Activated T-cell treated with anti-CD3 and anti-CD28 coated beads for 1 hour (primary cell): ENCODE measurements around the gene PPP2R2C.

Experiments used
- DNase-seq: peaks from one replicate; pipeline ENCODE4 v3.0.0-alpha.2; 2020; ENCODE audit warnings: low read depth

The PPP2R2C gene

DNA sequence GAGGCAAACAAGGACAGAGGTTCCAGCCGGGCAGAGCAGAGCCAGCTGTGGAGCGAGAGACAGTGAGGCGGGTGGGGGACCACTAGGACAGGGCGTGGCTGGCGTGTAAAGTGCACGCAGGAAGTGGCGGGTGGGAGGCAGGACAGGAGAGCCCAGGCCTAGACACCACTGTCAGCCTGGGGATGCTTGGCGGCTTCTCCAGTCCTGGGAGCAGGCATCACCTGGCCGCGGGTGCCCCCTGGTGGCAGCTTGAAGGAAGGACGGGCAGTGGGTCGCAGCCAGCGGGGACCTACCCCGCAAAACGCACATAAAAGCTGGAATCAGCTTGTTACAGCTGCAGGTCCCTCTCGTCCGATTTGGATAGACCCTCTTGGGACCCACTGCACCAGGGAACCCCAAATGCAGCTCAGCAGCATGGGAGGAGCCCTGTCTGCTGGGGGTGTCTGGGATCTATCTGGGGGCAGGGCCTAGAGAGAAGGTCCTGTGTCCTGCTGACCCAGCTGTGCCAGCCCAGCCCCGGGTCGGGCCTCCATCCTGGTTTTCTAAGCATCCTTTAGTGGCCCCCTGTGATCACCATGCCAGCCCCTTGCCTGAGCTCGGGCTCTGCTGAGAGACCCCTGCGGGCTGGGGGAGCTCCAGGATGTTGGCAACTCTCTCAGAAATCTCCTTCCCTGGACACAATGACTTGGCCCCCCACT is 145.0 kb downstream of the PPP2R2C start:
- peak; percentile 74 for DNase-seq

DNA sequence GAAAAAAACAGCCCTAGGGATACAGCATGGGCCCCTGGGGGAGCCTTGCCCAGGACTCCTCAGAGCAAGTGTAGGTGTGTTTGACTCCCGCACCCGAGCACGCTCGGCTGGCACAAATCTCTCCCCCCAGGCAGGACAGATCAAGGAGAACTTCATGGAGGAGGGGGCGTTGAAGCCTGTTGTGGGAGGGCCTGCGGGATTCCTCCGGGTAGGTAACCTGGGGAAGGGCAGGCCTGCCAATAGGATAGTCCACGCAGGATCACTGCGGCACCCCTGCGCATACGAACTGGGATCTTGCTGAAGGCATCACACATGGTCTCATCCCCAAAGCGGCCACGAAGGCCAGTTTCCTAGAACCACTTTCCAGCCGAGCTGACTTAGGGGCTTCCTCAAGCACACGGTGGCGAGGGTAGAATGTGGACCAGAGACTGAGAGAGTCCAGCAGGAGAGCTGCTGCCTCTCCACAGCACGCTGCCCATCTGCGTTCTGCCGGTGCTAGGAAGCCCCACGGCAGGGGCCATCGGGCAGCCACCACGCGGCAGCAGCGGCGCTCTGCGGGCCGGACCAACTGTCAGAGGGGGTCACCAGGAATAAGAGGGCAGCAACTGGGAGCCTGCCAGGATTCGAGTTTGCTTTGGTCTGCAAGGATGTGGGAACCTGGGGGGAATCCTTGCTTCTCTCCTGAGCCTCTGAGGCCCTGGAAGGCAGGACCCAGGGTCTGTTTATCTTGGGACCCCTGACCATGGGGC is 145.9 kb downstream of the PPP2R2C start:
- DNase-seq: no peak

DNA sequence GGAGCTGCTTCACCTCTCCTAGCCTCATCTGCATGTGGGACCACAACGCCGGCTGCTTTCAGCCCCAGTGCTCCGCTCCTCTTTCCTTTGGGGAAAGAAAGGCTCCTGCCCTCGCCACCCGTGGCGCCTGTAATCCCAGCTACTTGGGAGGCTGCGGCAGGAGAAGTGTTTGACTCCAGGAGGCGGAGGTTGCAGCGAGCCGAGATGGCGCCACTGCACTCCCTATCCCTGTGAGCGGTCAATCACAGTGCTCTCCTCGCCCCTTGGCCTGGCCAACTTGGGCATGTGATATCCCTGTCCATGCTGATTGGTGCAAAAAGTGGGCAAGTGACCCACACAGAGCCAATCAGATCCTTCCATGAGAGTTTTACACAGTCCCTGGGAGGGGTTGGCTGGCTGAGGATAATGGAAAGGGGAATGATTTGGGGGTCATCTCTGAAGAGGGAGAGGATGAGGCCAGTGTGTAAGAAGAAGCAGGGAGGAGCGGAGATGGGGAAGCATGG is 146.6 kb downstream of the PPP2R2C start:
- DNase-seq: no peak

DNA sequence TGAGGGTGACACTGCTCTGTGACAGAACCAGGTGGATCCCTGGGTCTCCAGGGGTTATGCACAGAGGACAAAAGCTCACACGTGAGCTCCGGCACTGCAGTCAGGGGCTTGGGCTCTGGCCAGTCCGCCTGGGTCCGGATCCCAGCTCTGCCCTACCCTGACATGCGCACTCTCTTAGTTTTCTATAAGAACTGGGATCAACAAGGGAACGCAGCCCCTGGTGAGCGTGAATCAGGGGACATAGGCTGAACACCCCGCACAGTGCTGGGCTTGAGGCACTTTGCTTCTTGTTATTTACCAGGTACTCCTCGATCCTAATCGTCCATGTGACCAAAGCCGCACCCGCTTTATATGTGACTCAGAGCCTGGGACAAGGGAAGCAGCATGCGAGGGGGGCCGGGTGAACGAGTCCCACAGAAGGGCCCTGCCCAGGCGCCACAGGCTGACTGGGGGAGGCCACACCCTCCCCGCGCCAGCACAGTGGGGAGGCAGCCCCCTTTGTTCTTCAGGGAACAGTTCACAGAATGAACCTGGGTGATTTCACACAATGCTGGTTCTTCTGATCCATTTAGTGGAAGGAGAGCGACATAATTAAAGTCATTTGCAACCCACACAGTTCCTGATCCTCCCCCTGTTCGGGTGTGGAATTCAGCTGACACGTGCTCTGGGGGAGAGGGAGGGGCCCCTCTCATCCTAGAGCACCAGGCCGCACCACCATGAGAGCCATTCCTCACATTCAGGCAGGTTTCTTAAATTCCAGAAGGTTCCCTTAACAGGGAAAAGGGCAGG is 147.2 kb downstream of the PPP2R2C start:
- DNase-seq: no peak

DNA sequence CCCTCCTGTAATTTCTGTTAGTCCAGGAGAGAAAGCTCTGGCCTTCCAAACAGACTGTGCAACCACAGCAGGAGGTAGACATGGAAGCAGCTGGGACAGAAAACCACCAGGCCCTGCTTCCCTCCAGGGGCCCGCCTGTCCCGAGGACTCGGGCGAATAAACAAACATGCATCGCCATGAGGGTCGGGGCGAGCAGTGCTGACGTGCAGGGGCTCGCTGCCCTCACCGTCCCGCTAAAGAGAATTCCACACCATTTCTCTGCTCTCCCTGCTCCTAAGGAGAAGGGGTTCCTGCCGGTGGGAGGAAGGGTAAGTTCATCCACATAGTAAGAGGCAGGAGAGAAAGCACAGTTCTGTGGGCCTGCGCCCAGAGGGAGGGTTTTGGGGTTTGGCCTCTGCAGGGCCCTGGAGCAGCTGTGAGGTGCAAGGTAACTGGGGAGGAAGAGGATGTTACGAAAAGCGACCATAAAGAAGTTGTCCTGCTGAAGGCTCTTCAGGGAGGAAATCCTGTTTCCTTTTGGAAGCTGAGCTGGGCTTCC is 147.9 kb downstream of the PPP2R2C start:
- DNase-seq: no peak

DNA sequence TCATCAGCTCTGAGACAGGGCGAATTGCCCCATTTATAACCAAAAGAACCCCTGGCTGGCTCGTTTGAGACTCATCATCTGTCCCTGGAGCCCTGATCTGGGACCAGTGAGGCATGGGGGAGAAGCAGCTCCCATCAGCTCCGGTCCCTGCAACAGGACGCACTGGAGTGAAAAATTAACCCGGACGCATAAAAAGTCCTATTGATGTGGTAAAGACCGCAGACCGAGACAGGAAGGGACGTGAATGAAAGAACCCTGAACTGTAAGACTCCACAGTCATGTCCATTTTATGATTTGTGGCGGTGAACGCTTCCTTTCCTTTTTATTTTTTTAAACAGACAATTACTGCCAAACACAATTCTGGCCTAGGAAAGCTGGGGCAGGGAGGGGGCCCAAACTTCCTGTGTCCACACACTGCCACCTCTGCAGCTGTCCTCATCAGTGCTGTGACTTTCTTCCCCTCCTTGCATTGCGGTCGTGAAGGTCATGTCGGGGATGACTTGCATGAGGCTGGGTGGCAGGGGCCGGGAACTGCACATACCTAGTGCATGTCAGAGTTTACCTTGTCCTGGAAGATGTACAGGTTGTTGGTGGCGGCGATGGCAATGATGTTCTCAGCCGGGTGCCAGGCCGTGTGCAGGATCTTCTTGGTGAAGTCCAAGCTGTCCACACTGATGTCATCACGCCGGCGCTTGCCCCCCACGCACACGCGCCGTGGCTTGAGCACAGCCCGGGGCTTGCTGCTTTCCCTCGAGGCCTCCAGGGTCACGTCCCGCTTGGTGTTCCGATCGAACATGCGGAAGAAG is 149.4 kb downstream of the PPP2R2C start:
- DNase-seq: no peak

DNA sequence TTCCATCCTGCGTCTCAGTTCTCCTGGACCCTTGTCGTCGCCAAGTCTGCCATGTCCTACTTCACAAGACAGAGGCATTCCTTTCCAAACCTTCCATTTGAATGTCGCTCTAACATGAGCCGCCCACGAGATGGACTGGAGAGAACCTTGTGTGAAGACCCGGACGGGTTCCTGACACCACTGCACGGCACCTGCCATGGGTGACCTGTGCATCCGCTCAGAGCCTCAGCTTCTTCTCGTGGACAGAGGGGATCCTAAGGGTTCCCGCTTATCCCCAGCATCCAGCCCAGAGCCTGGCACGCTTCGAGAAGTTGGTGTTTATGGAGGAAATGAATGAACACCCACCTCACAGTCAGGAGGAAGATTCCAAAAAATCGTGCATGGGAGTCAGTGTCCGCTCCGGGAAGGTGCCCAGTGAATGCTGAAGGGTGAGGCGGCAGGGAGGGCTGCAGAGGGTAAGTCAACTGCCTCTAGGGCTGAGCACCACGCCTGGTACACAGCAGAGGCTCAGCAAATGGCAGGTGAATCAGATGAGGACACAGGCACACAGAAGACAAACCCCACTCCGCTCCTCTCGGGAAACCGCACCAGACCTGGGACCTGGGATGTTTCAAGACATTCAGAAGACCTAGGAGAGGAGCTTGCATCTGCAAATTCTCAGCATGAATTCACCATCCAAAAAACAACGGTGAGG is 150.2 kb downstream of the PPP2R2C start:
- DNase-seq: no peak

DNA sequence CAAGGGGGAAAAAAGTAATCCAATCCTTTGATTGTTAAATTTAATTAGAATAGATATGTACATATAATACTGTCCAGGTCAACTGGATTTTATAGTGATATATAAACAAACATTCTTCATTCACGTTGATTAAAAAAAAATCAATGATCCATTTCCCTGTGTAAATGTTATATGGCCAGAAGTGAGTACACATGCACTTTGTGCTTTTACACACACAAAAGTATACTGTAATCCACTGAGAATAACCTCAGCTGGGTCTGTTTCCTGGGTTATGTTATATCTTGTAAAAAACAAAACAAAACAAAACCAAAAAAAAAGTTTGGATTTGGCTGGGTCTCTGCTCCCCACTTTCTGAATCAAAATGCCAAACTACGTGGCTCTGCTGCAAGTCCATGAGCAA is 151.1 kb downstream of the PPP2R2C start:
- DNase-seq: no peak

DNA sequence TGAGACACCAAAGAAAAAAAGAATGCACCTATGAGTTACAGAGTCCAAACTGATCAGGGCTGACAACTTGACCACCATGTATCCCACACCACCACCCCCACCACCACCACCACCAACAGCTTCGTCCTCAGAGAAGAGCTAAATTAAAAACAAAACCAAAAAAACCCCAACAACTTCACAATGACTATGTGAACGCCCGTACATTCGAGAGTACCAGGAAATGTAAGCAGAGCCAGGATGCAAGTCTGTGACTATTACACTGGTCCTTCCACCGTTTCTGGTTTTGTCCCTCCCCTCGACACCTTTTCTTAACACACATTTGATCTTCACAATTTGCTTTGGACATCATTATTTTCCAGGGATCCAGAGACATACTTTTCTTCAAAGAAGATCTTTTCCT is 151.8 kb downstream of the PPP2R2C start:
- DNase-seq: no peak

DNA sequence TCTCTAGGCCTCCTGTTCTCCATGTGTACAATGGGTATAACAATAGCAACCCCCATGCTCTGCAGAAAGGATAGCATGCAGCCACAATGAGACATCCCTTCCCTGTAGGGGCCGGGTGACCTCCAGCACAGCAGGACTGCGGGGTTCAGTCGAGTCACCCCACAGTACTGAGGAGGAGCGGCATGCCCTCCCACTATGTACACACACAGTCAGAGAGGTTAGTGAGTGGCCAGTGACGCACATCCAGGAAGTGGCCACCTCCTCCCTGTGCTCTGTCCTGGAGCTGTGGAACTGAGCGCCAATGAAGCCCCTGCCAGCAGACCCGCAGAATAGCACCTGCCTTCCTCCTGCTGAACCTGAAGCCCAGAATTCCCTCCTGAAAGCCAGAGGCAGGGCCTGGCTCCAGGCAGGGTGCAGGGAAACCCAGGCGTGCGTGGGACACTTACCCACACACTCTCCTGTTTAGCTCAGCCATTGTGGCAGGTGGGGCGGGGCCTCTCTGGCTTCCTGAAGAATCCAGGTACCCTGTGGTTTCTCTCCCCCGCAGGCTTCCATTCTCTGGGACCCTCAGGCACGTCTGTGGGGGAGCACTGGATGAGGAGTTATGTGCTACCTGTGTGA is 152.8 kb downstream of the PPP2R2C start:
- no peak for DNase-seq

DNA sequence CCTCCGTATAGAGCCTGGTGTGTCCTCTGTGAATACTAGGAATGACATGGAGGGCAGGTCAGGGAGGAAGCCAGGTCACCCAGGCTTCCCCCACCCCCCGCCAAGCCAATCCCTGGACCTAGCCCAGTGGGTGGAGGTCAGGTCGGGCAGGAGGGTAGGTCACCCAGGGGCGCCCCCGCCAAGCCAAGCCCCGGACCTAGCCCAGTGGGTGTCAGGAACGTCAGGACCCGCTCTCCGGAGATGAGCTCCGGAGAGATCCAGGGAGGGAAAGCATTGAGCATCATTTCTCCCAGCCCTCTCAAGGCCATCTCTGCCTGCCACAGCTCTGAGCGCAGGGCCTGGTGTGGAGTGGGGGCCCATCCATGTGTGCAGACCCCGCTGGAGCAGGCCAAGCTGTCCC is 154.2 kb downstream of the PPP2R2C start:
- DNase-seq: no peak

DNA sequence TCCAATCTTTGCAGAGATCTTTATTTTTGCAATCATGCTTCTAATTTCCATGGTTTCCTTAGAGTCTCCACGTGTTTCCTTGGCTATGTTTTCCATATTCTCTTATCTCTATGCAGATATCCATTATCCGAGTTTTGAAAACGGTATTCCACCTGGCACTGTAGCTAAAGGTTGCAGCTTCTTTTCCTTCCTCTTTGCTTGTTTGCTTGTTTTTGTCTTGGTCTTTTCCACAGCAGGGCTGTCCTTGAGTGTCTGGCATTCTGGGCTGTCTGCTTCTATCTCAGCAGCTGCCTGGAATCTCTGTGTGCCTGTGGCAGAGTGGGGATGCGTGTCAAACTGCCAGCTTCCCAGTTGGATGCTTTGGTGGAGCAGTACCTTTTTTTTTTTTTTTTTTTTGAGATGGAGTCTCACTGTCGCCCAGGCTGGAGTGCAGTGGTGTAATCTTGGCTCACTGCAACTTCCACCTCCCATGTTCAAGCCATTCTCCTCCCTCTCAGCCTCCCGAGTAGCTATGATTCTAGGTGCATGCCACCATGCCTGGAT is 155.9 kb downstream of the PPP2R2C start:
- DNase-seq: no peak

DNA sequence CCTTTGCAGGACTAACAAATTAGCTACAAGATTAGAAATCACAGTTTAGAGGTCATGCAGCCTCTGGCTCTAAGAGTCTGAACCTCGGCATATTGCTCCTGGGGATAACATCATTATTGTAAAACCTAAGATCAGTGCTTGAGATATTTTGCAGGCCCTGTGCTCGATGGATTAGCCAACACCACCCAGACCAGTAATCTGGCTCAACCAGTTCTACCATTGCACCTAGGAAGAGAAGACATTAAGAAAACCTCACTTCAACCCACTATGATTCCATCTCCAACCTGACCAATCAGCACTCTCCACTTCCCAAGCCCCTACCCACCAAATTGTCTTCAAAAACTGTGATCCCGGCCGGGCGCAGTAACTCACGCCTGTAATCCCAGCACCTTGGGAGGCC is 159.2 kb downstream of the PPP2R2C start:
- no peak for DNase-seq

DNA sequence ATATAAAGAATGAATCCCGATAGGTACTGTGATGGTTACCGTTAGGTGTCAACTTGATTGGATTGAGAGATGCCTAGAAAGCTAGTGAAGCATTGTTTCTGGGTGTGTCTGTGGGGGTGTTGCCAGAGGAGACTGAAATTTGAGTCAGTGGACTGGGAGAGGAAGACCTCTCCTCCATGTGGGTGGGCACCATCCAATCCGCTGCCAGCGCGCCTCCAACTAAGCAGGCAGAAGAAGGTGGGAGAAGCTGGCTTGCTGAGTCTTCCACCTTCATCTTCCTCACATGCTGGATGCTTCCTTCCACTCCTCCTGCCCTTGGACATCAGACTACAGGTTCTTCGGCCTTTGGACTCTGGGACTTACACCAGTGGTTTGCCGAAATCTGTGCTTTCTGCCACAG is 162.6 kb downstream of the PPP2R2C start:
- DNase-seq: no peak

DNA sequence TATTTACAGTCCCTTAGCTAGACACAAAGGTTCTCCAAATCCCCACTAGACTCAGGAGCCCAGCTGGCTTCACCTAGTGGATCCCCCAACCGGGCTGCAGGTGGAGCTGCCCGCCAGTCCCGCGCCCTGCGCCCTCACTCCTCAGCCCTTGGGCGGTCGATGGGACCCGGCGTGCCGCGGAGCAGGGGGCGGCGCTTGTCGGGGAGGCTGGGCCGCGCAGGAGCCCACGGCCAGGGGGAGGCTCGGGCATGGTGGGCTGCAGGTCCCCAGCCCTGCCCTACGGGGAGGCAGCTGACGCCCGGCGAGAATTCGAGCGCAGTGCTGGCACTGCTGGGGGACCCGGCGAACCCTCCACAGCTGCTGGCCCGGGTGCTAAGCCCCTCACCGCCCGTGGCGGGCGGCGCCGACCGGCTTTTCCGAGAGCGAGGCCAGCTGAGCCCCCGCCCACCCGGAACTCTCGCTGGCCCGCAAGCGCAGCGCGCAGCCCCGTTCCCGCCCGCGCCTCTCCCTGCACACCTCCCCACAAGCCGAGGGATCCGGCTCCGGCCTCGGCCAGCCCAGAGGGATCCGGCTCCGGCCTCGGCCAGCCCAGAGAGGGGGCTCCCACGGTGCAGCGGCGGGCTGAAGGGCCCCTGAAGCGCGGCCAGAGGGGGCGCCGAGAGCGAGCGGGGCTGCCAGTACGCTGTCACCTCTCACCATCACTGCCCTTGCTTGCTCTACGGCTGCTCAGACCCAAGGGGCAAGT is 163.3 kb downstream of the PPP2R2C start:
- DNase-seq: no peak

DNA sequence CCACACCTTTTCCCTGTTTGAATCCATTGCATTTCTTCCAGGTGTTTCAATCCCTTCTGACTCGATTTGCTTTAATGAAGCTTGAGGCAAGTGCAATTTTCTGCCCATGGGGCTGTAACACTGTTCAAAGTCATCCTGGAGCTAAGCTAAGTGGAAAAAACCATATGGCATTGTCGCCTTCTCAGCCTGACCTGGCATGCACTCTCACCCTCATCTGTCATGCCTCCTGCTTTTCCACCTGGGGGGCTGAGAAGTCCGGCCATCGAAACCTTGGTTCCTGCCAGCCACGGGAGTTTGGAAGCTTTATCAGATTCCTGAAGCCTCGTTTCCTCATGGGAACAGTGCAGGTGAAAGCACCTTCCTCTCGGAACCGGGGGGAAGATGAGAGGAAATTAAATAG is 164.5 kb downstream of the PPP2R2C start:
- DNase-seq: no peak

DNA sequence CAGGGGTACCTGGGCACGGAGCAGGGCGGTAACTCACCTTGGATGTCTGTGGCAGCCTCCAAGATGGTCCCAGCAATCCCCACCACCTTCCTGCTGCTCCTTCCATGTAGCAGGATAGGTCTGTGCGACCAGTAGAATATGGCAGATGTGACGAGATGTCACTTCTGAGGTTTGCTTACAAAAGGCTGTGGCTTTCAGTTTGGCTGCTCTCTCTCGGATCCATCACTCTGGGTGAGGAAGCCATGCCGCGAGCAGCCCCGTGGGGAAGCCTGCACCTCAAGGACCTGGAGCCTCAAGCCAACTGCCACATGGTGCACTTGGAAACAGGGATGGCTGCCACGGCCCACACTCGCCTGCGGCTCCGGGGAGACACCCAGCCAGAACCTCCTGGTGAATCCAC is 165.2 kb downstream of the PPP2R2C start:
- DNase-seq: no peak

DNA sequence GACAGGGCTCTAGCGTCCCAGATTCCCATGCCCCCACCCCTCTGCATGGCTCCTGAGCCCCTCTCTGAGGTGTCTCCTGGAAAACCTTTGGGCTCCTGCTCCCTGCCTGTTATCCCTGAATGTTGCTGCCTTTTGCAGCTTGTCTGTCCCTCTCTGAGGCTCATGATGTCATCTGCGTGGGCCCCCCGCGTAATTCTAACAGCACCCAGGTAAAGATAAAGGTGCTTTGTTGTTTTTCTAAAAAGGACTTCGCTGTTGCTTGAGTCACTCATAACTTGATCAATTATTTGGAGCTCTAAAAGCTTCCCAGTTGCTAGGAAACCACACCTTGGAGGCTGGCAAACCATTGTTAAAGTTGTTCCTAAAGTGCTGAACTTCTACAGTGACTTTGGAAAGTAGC is 166.1 kb downstream of the PPP2R2C start:
- DNase-seq: no peak

DNA sequence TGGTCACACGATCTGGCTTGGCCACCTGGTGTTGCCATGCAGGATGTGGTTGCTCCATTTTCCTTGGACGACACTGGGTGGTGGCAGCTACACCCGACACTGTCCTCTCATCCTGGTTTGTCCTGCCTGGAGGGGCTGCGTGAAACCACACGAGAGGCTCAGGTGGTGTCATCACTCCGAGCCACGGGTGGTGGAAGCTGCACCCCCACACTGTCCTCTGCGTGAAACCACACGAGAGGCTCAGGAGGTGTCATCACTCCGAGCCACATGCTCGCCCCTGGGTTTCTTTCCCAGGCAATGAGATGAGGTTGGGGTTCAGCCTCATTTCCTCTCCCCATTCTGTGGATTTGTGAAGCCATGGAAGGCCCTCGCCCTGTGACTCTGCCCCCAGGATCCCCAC is 168.5 kb downstream of the PPP2R2C start:
- DNase-seq: no peak

DNA sequence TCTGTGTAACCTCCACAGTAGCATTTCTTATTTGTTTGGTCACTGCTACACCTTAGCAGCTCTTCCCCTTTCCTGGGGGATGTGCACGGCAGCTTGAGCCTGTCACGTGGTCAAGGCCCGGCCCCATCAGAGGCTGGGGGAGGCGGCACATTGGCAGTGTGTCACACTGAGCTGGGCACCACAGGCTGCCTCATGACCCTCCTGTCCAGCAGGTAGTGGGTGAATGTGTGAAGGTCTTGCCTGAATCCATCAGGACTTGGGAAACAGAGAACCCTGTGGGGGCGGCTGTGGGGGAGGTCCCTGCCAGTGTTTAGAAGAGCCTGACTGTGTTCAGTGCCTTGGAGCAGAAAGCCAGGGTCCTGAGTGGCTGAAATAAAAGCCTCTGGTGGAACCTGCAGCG is 169.5 kb downstream of the PPP2R2C start:
- no peak for DNase-seq
